Tibial nerve (tissue), 4 donors: Measurements from ENCODE around the gene BRIP1. TPM values are rescaled to one million over a fixed set of nuclear protein-coding genes. Genes with fewer than 3 reads are reported as not detected.

Experiments
- DNase-seq, 2 donors: peaks; one replicate each; pipeline ENCODE4 v3.0.0-alpha.2; 2019; ENCODE audit warnings: low spot score in 2 of 2
- H3K27ac ChIP-seq, 4 donors: fragments of 200-600 bp; sonication (generic) in 3 of 4; one replicate each; pipeline ENCODE4 v1.5.1; 2017 to 2019; ENCODE audit warnings: mild to moderate bottlenecking in 1 of 4
- H3K27me3 ChIP-seq, 2 donors: fragments of 200-600 bp; sonication (generic) in 1 of 2; one replicate each; pipeline versions ENCODE4 v1.5.1 to v1.6.0; 2017 to 2019
- H3K36me3 ChIP-seq, 3 donors: fragments of 200-600 bp; sonication (generic); one replicate each; pipeline ENCODE4 v1.5.1; 2018 to 2019
- H3K4me1 ChIP-seq, 4 donors: fragments of 200-600 bp; sonication (generic) in 3 of 4; one replicate each; pipeline ENCODE4 v1.5.1; 2017 to 2019
- H3K4me3 ChIP-seq, 4 donors: fragments of 200-600 bp; sonication (generic) in 3 of 4; one replicate each; pipeline ENCODE4 v1.5.1; 2017 to 2019; ENCODE audit warnings: mild to moderate bottlenecking in 1 of 4, moderate library complexity in 1 of 4
- H3K9me3 ChIP-seq, 4 donors: fragments of 200-600 bp; sonication (generic) in 3 of 4; one replicate each; pipeline ENCODE4 v1.5.1; 2017 to 2019
- CTCF ChIP-seq, 5 experiments: fragments of 200-600 bp in 3 of 5; fragments of 450-650 bp in 2 of 5; sonication (generic) in 3 of 5; IDR thresholded peaks; one replicate each; pipeline ENCODE4 v1.5.1; 2016 to 2019; ENCODE audit warnings: antibody characterized with exemption in 5 of 5, mild to moderate bottlenecking in 3 of 5, moderate library complexity in 2 of 5
- EP300 ChIP-seq, 2 donors: sonication (generic); formaldehyde crosslinking; IDR thresholded peaks; one replicate each; pipeline ENCODE4 v1.6.1; 2017; ENCODE audit warnings: antibody characterized with exemption in 2 of 2, mild to moderate bottlenecking in 1 of 2
- POLR2A ChIP-seq, 2 donors: fragments of 450-650 bp; IDR thresholded peaks; one replicate each; pipeline ENCODE4 v1.6.1; 2017; ENCODE audit warnings: antibody characterized with exemption in 2 of 2, mild to moderate bottlenecking in 2 of 2, moderate library complexity in 2 of 2
- WGBS, 2 donors: methylation state at CpG; one replicate each; pipeline ENCODE4 v1.1.5; 2018; 5-methylcytosine and 5-hydroxymethylcytosine counted together
- total RNA-seq, 4 donors: library from RNA; depleted of rRNA; stranded (reverse); fragments of >200 nt; gene quantifications; one replicate each; pipeline ENCODE4 v1.1.0, GENCODE V29; 2016

Gene BRIP1
- total RNA-seq, 4 donors from 2014 or later = 0.42 to 3.9 (median 0.89) TPM

GRCh38 chr17:61694095-61694494, 169.2 kb downstream of the BRIP1 start:
- Histone ChIP-seq H3K36me3 (no peaks in the 10 kb centered on the region), H3K27ac (no peak overlapping the region), H3K27me3 (no peaks in the 10 kb centered on the region), H3K9me3 (peaks cover 0 to 12% (median 2%) of the 10 kb centered on the region in 4 donors), H3K4me1 (no peaks in the 10 kb centered on the region), H3K4me3 (no peak overlapping the region)
- no peak for DNase-seq
- TF ChIP-seq CTCF (IDR thresholded peaks at IDR 0.05) = no peak
- no peak for TF ChIP-seq EP300 (IDR thresholded peaks at IDR 0.05)
- WGBS, 2 donors = 78 to 89% methylated on average over 1 of the region's 1 CpG

GRCh38 chr17:61689610-61690180, 173.6 kb downstream of the BRIP1 start:
- WGBS, 2 donors = 92% methylated on average over 3 of the region's 3 CpGs
- no peak for TF ChIP-seq POLR2A (IDR thresholded peaks at IDR 0.05)
- no peaks in the 10 kb centered on the region for H3K36me3 ChIP-seq

GRCh38 chr17:61687769-61688168, 175.6 kb downstream of the BRIP1 start:
- H3K4me1 ChIP-seq = no peaks in the 10 kb centered on the region
- no peaks in the 10 kb centered on the region for H3K36me3 ChIP-seq
- no peaks in the 10 kb centered on the region for H3K9me3 ChIP-seq
- H3K27me3 ChIP-seq = no peaks in the 10 kb centered on the region
- TF ChIP-seq POLR2A (IDR thresholded peaks at IDR 0.05) (no peak), EP300 (IDR thresholded peaks at IDR 0.05) (no peak)
- DNase-seq = no peak
- H3K27ac ChIP-seq = no peak overlapping the region
- WGBS, 2 donors = 97 to 100% methylated on average over 1 to 2 of the region's 2 CpGs
- no peak overlapping the region for H3K4me3 ChIP-seq

More at GRCh38 chr17:61689610-61690180, 173.6 kb downstream of the BRIP1 start:
- Histone ChIP-seq H3K9me3 (no peaks in the 10 kb centered on the region), H3K4me3 (no peak overlapping the region), H3K4me1 (no peaks in the 10 kb centered on the region), H3K27me3 (no peaks in the 10 kb centered on the region), H3K27ac (no peak overlapping the region)
- DNase-seq = no peak

GRCh38 chr17:61686113-61686512, 177.2 kb downstream of the BRIP1 start:
- no peaks in the 10 kb centered on the region for H3K36me3 ChIP-seq
- H3K4me1 ChIP-seq = no peaks in the 10 kb centered on the region
- DNase-seq = no peak
- no peaks in the 10 kb centered on the region for H3K9me3 ChIP-seq
- TF ChIP-seq CTCF (IDR thresholded peaks at IDR 0.05) (no peak), EP300 (IDR thresholded peaks at IDR 0.05) (no peak), POLR2A (IDR thresholded peaks at IDR 0.05) (no peak)
- WGBS, 2 donors = 93 to 98% methylated on average over 1 of the region's 1 CpG
- no peak overlapping the region for H3K4me3 ChIP-seq
- H3K27me3 ChIP-seq = no peaks in the 10 kb centered on the region
- H3K27ac ChIP-seq = no peak overlapping the region

- Histone ChIP-seq H3K4me1 (no peaks in the 10 kb centered on the region), H3K27ac (no peak overlapping the region), H3K27me3 (no peaks in the 10 kb centered on the region), H3K4me3 (no peak overlapping the region), H3K36me3 (no peaks in the 10 kb centered on the region), H3K9me3 (no peaks in the 10 kb centered on the region)
- no peak for DNase-seq
- WGBS, 2 donors = 94 to 98% methylated on average over 5 of the region's 5 CpGs
- no peak for TF ChIP-seq CTCF (IDR thresholded peaks at IDR 0.05)
- TF ChIP-seq POLR2A (IDR thresholded peaks at IDR 0.05) = no peak
- no peak for TF ChIP-seq EP300 (IDR thresholded peaks at IDR 0.05)
These were observed 178.5 kb downstream of the BRIP1 start for GRCh38 chr17:61684818-61685217.

GRCh38 chr17:61684172-61684571, 179.2 kb downstream of the BRIP1 start:
- 82 to 95% methylated on average over 1 of the region's 1 CpG for WGBS, 2 donors
- TF ChIP-seq EP300 (IDR thresholded peaks at IDR 0.05) (no peak), CTCF (IDR thresholded peaks at IDR 0.05) (no peak), POLR2A (IDR thresholded peaks at IDR 0.05) (no peak)
- H3K9me3 ChIP-seq = no peaks in the 10 kb centered on the region
- DNase-seq = no peak
- no peak overlapping the region for H3K27ac ChIP-seq
- H3K27me3 ChIP-seq = no peaks in the 10 kb centered on the region
- H3K4me3 ChIP-seq = no peak overlapping the region
- H3K36me3 ChIP-seq = no peaks in the 10 kb centered on the region
- no peaks in the 10 kb centered on the region for H3K4me1 ChIP-seq
